GM23338 (cell line): ENCODE data around the gene ZNF311.

ENCODE experiments used
- CTCF ChIP-seq, 2 experiments: fragments of 200-600 bp in 1 of 2; sonication (generic) in 1 of 2; conservative IDR thresholded peaks; 2 replicates each; pipeline versions ENCODE4 v1.5.1 to v1.6.1; 2016 to 2017; ENCODE audit warnings: antibody characterized with exemption in 2 of 2, low read depth in 2 of 2, mild to moderate bottlenecking in 2 of 2, moderate library complexity in 1 of 2
- EZH2 ChIP-seq: fragments of 200-600 bp; sonication (generic); IDR thresholded peaks from one replicate; pipeline ENCODE4 v1.8.0; 2017; ENCODE audit warnings: antibody characterized with exemption, mild to moderate bottlenecking, low read depth; ENCODE audit not compliant: unreplicated experiment
- EZH2phosphoT487 ChIP-seq: fragments of 200-600 bp; sonication (generic); IDR thresholded peaks from one replicate; pipeline ENCODE4 v1.8.1; 2018; ENCODE audit warnings: antibody characterized with exemption; ENCODE audit not compliant: unreplicated experiment
- JUNB ChIP-seq: IDR thresholded peaks from one replicate; pipeline ENCODE4 v1.6.1; 2016; ENCODE audit warnings: antibody characterized with exemption; ENCODE audit not compliant: unreplicated experiment
- POLR2AphosphoS5 ChIP-seq: IDR thresholded peaks from 2 replicates; pipeline ENCODE4 v1.6.1; 2016; ENCODE audit warnings: antibody characterized with exemption, low read depth
- STAT1 ChIP-seq: IDR thresholded peaks from one replicate; pipeline ENCODE4 v1.6.1; 2016; ENCODE audit warnings: antibody characterized with exemption; ENCODE audit not compliant: unreplicated experiment

DNA sequence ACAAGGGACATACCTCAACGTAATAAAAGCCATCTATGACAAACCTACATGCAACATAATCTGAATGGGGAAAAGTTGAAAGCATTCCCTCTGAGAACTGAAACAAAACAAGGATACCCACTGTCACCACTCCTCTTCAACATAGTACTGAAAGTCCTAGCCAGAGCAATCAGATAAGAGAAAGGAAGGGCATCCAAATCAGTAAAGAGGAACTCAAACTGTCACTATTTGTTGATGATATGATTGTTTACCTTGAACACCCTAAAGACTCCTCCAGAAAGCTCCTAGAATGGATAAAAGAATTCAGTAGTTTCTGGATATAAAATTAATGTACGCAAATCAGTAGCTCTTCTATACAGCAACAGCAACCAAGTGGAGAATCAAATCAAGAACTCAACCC, 39.4 kb downstream of the ZNF311 start:
- no peak for TF ChIP-seq EZH2phosphoT487
- TF ChIP-seq POLR2AphosphoS5, result no peak
- no peak for TF ChIP-seq CTCF (conservative IDR thresholded peaks at IDR 0.05; ENCODE audit: low read depth in 2 of 2)
- TF ChIP-seq EZH2, result no peak
- TF ChIP-seq JUNB, result no peak
- TF ChIP-seq STAT1, result no peak
